Renal cortical epithelial cell (primary cell): ENCODE data around the gene SGO1. TPM values are rescaled to one million over a fixed set of nuclear protein-coding genes. Genes with fewer than 3 reads are reported as not detected.
"Not testable (repeated sequence)": the region's sequence is repeated elsewhere in the genome, so short reads cannot be mapped to it uniquely, and the experiment has no call there.

Source experiments
- DNase-seq: peaks from one replicate; pipeline ENCODE4 v3.0.0-alpha.2; 2011; ENCODE audit warnings: low read depth
- total RNA-seq: library from RNA; depleted of rRNA; stranded (reverse); fragments of >200 nt; gene quantifications from 2 replicates; pipeline ENCODE4 v1.2.3, GENCODE V29; 2014

Gene SGO1
- 0.99 and 7.3 TPM in 2 replicates for total RNA-seq

DNA sequence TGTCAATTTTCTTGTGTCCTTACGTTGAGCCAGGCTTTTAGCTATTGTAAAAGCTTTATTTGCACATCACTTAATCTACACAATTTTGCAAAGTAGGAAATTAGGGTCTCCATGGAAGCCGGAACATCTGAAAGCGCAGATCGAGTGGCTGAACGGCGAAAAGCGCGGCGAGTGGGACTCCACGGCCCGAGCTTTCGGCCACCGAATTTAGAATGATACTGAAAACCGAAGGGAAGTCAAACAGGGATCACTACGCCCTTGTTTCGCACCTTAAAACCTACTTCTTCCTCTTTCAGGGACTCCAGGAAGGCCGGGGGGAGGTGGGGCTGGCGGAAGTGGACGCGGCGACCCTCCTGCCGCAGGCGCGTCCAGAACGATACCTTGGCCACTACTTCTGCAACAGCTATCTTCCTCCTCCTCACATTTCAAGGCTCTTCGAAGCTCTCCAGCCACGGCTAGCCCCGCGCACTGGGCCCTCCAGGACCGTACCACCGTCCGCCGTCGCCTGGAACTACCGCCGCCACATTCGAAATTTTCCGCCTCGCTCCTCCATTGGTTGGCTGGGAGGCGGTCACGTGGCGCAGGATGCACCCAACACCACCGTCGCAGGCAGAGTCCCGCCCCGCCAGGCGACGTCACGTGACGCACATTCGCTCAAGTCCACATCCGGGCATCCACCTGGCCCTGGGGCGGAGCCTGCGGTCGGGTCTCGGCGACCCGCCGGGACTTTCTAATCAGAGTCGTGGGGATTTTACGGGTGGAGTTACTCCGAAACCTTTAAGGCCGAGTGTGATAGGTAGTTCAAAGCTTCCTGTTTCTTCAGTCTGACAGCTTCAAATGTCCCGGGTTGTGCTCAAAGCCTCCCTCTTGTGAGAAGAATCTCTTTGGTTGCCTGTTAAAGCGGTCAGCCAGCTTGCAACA lies at the start of gene SGO1:
TSS of gene SGO1 (minus strand) at position 528 of the 921 bp plus-strand sequence. CDS start 2,179 bp downstream, outside the sequence.
- DNase-seq, result peak; percentile 97

DNA sequence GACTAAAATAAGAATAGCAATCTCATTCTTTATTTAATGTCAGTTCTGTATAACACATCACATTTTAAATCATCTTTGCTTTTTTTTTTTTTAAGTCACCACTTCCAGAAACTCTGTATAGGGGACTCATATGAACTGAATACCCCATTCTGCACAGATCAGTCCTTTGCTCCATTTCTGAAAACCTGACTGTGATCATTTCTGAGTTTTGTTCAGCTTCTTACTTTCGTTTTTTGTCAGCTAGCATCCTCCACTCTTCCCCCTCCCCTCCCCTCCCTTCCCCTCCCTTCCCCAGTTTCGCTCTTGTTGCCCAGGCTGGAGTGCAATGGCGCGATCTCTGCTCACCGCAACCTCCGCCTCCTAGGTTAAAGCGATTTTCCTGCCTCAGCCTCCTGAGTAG lies 49.8 kb upstream of the SGO1 start:
- DNase-seq, result no peak

DNA sequence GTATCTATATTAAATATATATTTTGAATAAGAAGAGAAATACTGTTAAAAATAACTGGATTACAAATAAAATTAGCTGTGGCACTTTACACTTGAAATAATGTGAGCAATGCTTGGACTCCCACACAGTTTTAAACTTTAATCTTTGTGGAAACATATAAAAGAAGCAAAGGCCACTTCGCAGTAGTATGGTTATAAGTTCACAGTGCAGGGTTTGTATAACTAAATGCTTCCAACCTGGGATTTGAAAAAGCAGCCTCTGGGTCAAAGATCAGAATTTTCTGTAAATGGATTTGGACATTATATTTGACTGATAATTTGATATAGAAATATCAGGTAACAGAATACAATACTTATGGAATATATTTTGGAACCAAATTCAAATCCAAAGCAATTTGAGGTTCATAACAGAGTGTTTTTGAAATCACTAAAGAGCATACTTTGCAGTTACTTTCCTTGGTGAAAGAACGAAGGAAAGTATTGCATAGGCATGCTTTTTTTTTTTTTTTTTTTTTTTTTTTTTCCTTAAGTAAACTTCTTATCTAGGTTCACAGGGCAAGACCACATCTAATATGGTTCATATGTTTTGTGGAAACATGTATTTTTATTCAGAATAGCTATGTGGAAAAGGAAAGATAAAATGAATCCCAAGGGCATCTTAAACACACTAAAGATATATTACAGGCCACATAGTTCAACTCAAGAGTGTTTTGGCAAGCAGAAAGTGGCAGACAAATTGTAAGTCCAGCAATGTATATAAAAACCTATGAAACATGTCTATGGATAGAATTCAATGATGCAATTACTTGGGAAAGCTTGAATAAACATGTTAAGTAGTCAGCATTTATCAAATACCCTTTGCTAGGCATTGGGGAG lies 47.1 kb upstream of the SGO1 start:
- no peak for DNase-seq

GRCh38 chr3:20230954-20231353 lies 44.9 kb upstream of the SGO1 start:
- DNase-seq, result no peak

- peak; percentile 54 for DNase-seq
Observed at GRCh38 chr3:20225769-20226168, 39.8 kb upstream of the SGO1 start.

DNA sequence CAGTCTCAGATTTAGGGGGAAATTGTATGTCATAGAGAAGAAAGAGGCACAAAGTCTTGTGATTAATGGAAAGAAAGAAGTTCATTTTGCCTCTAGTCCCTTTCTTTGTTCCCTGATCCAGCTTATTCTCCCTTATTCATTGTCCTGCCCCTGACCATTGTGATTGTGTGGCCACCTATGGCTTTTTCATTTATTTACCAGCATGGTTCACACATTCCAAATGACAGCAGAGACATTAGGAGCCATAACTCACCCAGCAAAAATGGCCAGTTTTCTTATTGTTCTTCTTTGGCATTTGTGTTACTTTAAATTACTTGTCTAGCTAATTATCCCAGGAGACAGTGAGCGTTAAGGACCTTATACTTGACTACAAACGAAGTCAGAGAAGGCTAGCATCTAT lies 36.3 kb upstream of the SGO1 start:
- DNase-seq, result no peak

GRCh38 chr3:20218215-20218614 lies 32.2 kb upstream of the SGO1 start:
- no peak for DNase-seq

GRCh38 chr3:20215636-20216035 lies 29.6 kb upstream of the SGO1 start:
- DNase-seq, result no peak

DNA sequence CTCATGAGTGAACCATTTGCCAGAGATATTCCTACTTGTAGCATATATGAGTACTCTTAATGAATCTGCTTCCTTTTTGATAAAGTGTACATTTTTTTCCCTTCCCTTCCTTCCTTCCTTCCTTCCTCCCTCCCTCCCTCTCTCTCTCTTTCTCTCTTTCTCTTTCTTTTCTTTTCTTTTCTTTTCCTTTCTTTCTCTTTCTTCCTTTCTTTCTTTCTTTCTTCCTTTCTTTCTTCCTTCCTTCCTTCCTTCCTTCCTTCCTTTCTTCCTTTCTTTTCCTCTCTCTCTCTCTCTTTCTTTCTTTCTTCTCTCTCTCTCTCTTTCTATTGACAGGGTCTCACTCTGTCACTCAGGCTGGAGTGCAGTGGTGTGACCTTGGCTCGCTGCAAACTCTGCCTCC lies 27.5 kb upstream of the SGO1 start:
- DNase-seq, result not testable (repeated sequence)

- not testable (repeated sequence) for DNase-seq
Observed at GRCh38 chr3:20207945-20208344, 21.9 kb upstream of the SGO1 start.

- DNase-seq, result not testable (repeated sequence)
Observed at GRCh38 chr3:20205898-20206297, 19.9 kb upstream of the SGO1 start.

DNA sequence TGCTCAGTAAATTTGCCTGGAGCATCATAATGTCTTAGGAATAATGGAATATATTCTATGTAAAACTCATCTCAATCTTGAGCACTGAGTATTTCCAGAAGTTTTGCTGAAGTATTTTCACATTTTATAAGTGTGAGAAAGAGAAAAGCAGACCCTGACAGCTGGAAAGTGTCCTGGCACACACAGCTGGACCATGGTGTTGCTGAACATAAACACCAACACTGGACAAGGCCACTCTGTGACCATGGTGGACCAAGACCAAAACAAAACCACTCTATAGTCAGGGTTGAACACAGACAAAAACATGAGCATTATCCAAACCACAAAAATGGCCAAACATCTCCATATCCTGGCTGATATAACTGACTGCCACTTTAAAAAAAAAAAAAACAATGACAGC lies 15.1 kb upstream of the SGO1 start:
- DNase-seq, result no peak

- peak; percentile 57 for DNase-seq
Observed at GRCh38 chr3:20197775-20198174, 11.8 kb upstream of the SGO1 start.

GRCh38 chr3:20194793-20195460 lies 8.9 kb upstream of the SGO1 start:
- DNase-seq, result no peak

- DNase-seq, result no peak
Observed at GRCh38 chr3:20190991-20191390, 5.0 kb upstream of the SGO1 start.

DNA sequence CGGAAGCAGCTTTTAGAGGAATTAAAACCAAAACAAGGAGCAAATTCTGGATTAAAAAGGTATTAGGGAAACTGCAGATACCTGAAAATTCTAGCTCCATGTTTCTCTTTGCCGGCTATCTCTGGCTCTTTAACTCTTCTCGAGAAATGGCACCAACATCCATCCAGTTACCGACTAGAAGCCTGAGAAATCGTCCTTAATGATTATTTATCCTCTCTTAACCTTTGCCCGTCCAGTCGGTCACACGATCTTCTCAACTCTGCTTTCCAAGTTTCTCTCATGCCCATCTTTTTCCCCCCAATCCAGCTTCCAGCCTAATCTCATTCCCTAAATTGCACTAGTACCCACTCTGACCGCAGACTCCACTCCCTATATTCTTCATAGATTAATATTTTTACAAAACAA lies 596 bp upstream of the SGO1 start:
- no peak for DNase-seq

DNA sequence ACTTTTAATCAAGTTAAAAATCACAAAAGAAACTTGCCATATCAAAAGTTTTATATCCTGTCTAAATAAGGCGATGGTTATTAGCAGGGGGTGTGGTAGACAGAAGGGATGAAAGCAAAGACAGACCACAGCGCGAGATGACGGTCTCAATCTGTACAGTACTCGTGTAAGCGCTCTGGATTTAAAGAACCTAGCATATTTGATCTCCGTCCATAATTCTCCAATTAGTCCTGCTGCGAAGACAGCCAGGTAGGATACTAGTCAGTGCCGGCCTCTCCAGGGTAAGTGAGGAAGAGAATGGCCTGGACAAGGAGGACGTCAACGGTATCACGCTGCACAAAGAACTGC lies 701 bp downstream of the SGO1 start:
- no peak for DNase-seq

DNA sequence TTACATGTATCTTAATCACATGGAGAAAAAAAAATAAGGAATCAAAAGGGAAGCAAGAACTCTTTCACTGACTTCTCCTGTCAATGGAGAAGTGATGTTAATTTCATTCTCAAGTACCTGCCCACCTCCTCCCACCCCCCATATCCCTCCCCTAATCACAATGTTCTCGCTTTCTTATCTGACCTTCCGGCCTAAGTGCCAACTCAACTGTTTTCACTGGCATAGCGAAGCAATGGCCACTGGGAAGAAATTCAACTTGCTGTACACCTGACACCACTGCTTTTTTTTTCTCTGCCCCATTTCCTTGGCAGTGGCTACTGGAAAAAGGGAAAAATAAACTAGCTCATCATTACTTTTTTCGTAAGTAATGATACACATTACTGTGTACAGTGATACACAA lies 3.8 kb downstream of the SGO1 start:
- DNase-seq, result no peak

DNA sequence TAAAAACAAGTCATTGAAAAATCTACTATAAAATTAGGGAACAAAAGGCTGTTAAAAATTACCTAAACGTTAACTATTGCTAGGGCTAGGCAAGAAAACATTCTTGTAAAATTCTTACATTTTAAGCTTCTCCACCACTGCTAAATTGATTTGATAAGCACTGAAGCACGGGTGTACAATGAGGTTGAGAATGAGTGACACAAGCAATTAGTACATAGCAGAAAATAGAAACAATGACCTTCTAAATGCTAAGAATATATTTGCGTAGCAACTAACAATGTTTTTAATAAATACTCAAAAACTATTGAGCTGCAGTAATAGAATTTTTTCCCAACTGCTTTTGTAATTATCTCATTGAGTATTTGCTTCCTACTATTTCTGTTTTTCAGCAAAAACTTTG lies 4.7 kb downstream of the SGO1 start:
- DNase-seq, result peak; percentile 29

DNA sequence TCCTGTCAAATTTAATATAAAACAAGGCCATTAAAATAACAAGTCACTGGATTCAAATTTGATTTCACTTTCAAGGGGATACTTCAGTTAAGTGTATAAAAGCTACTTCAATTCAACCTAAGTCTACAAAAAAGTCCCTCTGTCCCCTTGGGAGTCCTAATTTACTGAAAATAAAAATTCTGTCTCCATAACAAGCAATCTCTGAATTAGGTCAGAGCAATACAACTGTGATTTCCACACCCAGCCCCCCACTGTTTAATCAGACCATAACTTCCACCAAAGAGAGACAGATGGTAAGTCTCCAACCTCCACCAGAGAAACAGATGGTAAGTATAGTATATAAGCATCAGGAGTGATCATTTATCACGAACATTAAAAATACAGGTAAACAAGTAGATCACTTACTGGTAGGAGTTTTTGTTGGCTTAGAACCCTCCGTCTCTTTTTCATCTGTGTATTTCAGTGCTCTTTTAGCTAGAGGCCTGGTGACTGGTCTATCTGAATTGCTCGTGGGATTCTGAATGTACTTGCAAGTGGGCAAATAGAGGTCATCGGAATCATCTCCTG lies 12.1 kb downstream of the SGO1 start:
- DNase-seq, result no peak

- DNase-seq, result no peak
Observed at GRCh38 chr3:20161714-20162113, 24.3 kb downstream of the SGO1 start.

DNA sequence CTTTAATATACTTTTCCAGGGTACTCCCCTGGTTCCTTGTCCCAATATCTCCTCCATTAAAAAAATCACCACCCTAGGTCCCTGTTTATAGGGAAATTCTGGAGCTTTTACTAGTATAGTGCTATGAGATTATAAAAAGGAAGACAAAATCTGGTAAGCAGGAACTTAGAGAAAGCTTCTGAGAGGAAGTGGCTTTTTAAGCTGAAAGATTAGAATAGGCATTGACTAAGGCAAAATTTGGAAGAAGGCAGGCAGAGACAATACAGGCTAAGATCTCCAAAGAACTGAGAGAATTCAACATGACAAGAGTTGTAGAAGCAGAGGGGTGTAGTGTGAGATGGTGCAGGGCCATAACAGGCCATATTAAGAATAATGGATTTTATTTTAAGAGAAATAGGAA lies 25.8 kb downstream of the SGO1 start:
- no peak for DNase-seq
